Neural crest cell (in vitro differentiated cells): ENCODE data around the gene SPOPL. TPM values are rescaled to one million over a fixed set of nuclear protein-coding genes. Genes with fewer than 3 reads are reported as not detected.

ENCODE experiments used
- DNase-seq: peaks from one replicate; pipeline ENCODE4 v3.0.0; 2021; ENCODE audit warnings: low read depth, mixed read lengths, low spot score
- H3K27ac Mint-ChIP-seq: one replicate; pipeline ENCODE4 v1.8.0; 2021; ENCODE audit warnings: mild to moderate bottlenecking, mixed read lengths; ENCODE audit not compliant: unreplicated experiment
- H3K27me3 Mint-ChIP-seq: 2 replicates; pipeline ENCODE4 v1.8.0; 2021; ENCODE audit warnings: low read depth, mild to moderate bottlenecking, mixed read lengths
- H3K36me3 Mint-ChIP-seq: 2 replicates; pipeline ENCODE4 v1.8.0; 2021; ENCODE audit warnings: low read depth, mild to moderate bottlenecking, mixed read lengths
- H3K4me1 Mint-ChIP-seq: 2 replicates; pipeline ENCODE4 v1.8.0; 2021; ENCODE audit warnings: mixed read lengths
- H3K4me3 Mint-ChIP-seq: one replicate; pipeline ENCODE4 v1.8.0; 2021; ENCODE audit warnings: mild to moderate bottlenecking, mixed read lengths
- H3K9me3 Mint-ChIP-seq: 2 replicates; pipeline ENCODE4 v1.8.0; 2021; ENCODE audit warnings: mixed read lengths
- CTCF ChIP-seq: fragments of 200-600 bp; sonication (generic); conservative IDR thresholded peaks from 2 replicates; pipeline ENCODE4 v1.5.0; 2021; ENCODE audit warnings: antibody characterized with exemption, mild to moderate bottlenecking
- total RNA-seq: library from RNA; stranded (reverse); gene quantifications from 2 replicates; pipeline ENCODE4 v1.2.1, GENCODE V29; 2021

SPOPL gene
- total RNA-seq, 1 donor from 2014 or later = 18.0 TPM

- no peak for DNase-seq
- H3K36me3 Mint-ChIP-seq = peaks cover 33% of the 10 kb centered on the region
- no peak overlapping the region for H3K27ac Mint-ChIP-seq
- H3K4me3 Mint-ChIP-seq = no peak overlapping the region
- TF ChIP-seq CTCF = no peak
- H3K27me3 Mint-ChIP-seq = no peaks in the 10 kb centered on the region
- H3K4me1 Mint-ChIP-seq = no peaks in the 10 kb centered on the region
- peaks cover 7% of the 10 kb centered on the region for H3K9me3 Mint-ChIP-seq
These were observed 80.3 kb downstream of the SPOPL start for GRCh38 chr2:138581909-138582308.

DNA sequence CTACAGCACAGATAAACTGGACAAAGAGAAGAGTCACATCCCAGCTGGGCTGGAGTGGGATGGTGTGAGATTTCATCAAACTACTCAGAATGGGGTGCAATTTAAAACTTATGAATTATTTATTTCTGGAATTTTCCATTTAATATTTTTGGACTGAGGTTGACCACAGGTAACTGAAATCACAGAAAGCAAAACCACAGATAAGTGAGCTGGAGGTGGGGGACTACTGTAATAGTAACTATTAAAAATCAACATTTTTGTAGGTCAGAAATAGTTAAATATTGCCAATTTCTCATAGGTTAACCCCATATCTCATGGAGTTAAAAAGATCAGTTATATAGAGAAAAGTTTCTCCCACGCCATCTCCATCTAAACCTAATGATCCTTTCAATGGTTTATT is 88.1 kb downstream of the SPOPL start:
- Mint-ChIP-seq H3K27me3 (no peaks in the 10 kb centered on the region), H3K36me3 (peaks cover 3% of the 10 kb centered on the region), H3K9me3 (peaks cover 4% of the 10 kb centered on the region), H3K4me1 (no peaks in the 10 kb centered on the region), H3K27ac (no peak overlapping the region), H3K4me3 (no peak overlapping the region)
- DNase-seq = no peak
- TF ChIP-seq CTCF = no peak

DNA sequence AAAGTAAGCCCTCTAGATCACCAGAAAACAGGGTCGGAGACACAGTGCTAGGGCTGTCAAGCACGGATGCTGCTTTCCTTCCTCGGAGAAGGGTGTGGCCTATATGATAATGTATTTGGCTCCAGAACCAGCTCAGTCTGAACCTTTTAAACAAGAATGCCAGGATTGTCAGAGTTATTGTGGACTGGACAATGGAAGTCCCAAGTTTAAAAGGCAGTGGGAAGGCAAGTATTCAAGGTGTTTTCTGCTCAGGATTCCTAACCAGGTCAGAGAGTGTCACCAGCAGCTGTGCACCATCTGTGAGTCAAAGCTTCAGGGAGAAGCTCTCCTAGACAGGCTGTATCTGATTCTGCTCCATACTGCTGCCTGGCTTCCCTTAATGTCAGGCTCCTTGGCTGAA is 94.8 kb downstream of the SPOPL start:
- no peak for TF ChIP-seq CTCF
- no peak overlapping the region for H3K27ac Mint-ChIP-seq
- no peaks in the 10 kb centered on the region for H3K27me3 Mint-ChIP-seq
- H3K4me3 Mint-ChIP-seq = no peak overlapping the region
- H3K36me3 Mint-ChIP-seq = peaks cover 3% of the 10 kb centered on the region
- DNase-seq = no peak
- peaks cover 4% of the 10 kb centered on the region for H3K9me3 Mint-ChIP-seq
- H3K4me1 Mint-ChIP-seq = peaks cover 5% of the 10 kb centered on the region

DNA sequence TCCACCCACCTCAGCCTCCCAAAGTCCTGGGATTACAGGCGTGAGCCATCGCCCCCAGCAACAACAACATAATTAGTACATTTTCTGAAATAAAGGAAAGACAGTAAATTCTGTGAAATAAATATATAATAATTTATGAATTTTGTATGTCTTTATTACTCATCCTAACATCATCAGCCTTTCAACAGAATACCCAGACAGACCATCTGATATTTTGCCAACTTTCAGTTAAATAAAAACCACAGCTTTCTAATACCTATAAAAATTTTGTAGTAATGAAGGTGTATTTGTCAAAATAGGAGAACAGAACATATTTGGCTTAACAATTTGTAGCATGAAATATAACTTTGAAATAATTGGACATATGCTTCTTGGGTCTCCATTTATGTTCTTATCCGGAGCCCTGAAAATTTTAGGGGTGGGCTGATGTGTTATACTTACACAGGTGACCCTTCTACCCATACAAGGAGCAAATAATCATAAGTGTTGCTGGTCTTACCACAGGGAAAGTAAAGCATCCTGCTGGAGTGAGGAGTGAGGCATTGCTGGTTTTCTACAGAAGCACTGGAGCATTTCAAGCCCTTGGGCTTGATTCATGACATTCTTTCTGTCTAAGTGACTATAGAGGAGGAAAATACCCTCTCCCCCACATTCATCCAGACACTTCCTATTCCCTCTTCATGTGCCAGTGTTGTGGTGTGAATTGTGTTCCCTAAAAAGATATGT is 99.3 kb downstream of the SPOPL start:
- H3K27me3 Mint-ChIP-seq = no peaks in the 10 kb centered on the region
- no peak for TF ChIP-seq CTCF
- no peak overlapping the region for H3K4me3 Mint-ChIP-seq
- H3K9me3 Mint-ChIP-seq = no peaks in the 10 kb centered on the region
- no peaks in the 10 kb centered on the region for H3K36me3 Mint-ChIP-seq
- no peak for DNase-seq
- peaks cover 5% of the 10 kb centered on the region for H3K4me1 Mint-ChIP-seq
- no peak overlapping the region for H3K27ac Mint-ChIP-seq

DNA sequence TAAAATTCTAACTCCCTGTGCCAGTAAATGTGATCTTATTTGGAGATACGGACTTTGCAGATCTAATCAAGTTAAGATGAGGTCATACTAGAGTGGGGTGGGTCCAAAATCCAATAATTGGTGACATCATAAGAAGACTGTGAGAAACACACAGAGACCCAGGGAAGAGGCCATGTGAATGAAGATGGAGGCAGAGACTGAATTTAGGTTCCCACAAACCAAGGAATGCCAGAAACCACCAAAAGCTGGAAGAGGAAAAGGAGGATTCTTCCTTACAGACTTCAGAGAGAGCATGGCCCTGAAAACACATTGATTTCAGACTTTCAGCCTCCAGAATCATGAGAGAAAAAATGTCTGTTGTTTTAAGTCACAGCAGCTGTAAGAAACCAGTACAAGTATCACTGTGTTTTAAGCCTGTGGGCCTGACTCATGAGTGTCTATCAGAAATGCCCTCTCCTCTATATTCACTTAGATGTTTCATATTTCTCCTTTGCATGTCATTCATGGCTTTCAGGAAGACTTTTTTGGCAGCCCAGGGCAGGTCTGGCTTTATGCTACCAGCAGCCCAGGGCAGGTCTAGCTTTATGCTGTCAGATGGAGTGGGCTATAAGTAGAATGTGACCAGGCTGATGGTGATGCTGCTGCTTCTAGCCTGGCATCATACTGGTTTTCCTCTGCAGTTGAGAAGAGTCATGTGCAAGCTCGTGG is 100.0 kb downstream of the SPOPL start:
- Mint-ChIP-seq H3K4me1 (peaks cover 1% of the 10 kb centered on the region), H3K36me3 (no peaks in the 10 kb centered on the region), H3K4me3 (no peak overlapping the region), H3K27me3 (no peaks in the 10 kb centered on the region), H3K9me3 (no peaks in the 10 kb centered on the region), H3K27ac (no peak overlapping the region)
- no peak for TF ChIP-seq CTCF
- DNase-seq = no peak
